Hepatocyte (in vitro differentiated cells): ENCODE data around the gene C8G.

Source experiments
- EZH2 ChIP-seq: fragments of 200-600 bp; sonication (generic); IDR thresholded peaks from 2 replicates; pipeline ENCODE4 v1.6.1; 2016; ENCODE audit warnings: antibody characterized with exemption, mild to moderate bottlenecking, borderline replicate concordance
- TF ChIP-seq, protein P1 (sequence below): fragments of 200-600 bp; sonication (generic); IDR thresholded peaks from 2 replicates; pipeline ENCODE4 v1.5.1; 2016; ENCODE audit warnings: antibody characterized with exemption, mild to moderate bottlenecking; ENCODE audit not compliant: poor library complexity

DNA sequence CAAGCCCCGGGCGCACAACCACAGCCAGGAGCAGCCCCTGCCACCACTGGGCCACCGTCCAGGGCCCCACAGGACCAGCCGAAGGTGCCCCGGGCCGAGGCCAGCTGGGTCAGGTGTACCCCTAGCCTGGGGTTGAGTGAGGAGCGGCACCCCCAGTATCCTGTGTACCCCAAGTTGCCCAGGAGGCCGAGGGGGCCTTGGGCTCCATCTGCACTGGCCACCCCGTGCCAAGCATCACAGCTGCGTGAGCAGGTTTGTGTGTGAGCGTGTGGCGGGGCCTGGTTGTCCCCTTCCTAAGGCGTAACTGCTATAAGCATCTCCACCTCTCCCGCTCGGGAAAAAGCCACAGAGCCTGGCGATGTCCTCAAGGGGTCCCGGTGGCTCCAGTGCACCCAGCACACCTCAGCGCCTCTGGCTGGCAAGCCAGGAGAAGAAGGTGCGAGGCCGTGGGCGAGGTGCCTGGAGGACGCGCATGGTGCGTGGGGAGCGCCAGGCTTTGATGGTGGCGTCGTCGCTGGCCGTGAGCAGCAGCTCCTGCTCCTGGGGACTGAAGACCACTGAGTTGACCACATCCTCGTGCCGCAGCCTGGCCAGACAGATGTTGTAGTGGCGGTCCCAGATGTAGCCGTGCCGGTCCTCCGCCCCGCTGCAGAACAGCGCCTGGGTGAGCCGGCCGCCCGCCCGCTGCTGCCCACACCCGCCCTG is 4.4 kb upstream of the C8G start:
- TF ChIP-seq, protein P1, sequence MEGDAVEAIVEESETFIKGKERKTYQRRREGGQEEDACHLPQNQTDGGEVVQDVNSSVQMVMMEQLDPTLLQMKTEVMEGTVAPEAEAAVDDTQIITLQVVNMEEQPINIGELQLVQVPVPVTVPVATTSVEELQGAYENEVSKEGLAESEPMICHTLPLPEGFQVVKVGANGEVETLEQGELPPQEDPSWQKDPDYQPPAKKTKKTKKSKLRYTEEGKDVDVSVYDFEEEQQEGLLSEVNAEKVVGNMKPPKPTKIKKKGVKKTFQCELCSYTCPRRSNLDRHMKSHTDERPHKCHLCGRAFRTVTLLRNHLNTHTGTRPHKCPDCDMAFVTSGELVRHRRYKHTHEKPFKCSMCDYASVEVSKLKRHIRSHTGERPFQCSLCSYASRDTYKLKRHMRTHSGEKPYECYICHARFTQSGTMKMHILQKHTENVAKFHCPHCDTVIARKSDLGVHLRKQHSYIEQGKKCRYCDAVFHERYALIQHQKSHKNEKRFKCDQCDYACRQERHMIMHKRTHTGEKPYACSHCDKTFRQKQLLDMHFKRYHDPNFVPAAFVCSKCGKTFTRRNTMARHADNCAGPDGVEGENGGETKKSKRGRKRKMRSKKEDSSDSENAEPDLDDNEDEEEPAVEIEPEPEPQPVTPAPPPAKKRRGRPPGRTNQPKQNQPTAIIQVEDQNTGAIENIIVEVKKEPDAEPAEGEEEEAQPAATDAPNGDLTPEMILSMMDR = no peak
- TF ChIP-seq EZH2 = no peak
